SK-N-SH (cell line): ENCODE measurements around the gene COQ3. TPM values are rescaled to one million over a fixed set of nuclear protein-coding genes. Genes with fewer than 3 reads are reported as not detected.

Source experiments
- CTCF ChIA-PET: fragments of 300-600, 350-600 bp; formaldehyde crosslinking; extraction: SDS; loops from one replicate; lab custom pipeline; 2021; lab: Yijun Ruan, JAX
- POLR2A ChIA-PET: fragments of 350-600 bp; sonication (Branson Sonifier 250); formaldehyde crosslinking; extraction: SDS; loops from one replicate; lab custom pipeline; 2020; ENCODE audit warnings: antibody characterized with exemption, inconsistent platforms; lab: Yijun Ruan, JAX
- DNase-seq: peaks from one replicate; pipeline ENCODE4 v3.0.0; 2012
- H2AFZ ChIP-seq: fragments of 200-600 bp; sonication (generic); 2 replicates; pipeline ENCODE4 v1.8.1; 2016; ENCODE audit warnings: antibody characterized with exemption, mild to moderate bottlenecking, low read depth
- H3F3A ChIP-seq: fragments of 200-600 bp; sonication (generic); replicated peaks from 2 replicates; pipeline ENCODE3; 2016; ENCODE audit warnings: antibody characterized with exemption, mild to moderate bottlenecking; ENCODE audit not compliant: insufficient read depth
- H3K27ac ChIP-seq, 2 experiments: fragments of 200-500 bp in 1 of 2; fragments of 200-600 bp in 1 of 2; sonication (Bioruptor generic) in 1 of 2; sonication (generic), shearing (Covaris generic) in 1 of 2; 2 replicates each; pipeline versions ENCODE4 v1.5.1 to v1.6.1; 2014 to 2016; ENCODE audit warnings: low read depth in 2 of 2, inconsistent platforms in 1 of 2, low read length in 1 of 2, mild to moderate bottlenecking in 1 of 2, mixed read lengths in 1 of 2
- H3K27me3 ChIP-seq: fragments of 200-600 bp; sonication (generic), shearing (Covaris generic); 2 replicates; pipeline ENCODE4 v1.6.1; 2016; ENCODE audit warnings: mixed run types; ENCODE audit not compliant: insufficient read depth
- H3K36me3 ChIP-seq, 2 experiments: fragments of 200-500 bp in 1 of 2; fragments of 200-600 bp in 1 of 2; sonication (Bioruptor generic) in 1 of 2; sonication (generic) in 1 of 2; replicated peaks in 1 of 2; 2 replicates each; pipeline versions ENCODE3 to v1.5.1; 2014 to 2016; ENCODE audit warnings: low read length in 1 of 2, mild to moderate bottlenecking in 1 of 2; ENCODE audit not compliant: insufficient read depth in 2 of 2, control insufficient read depth in 1 of 2
- H3K4me1 ChIP-seq, 2 experiments: fragments of 200-500 bp in 1 of 2; fragments of 200-600 bp in 1 of 2; sonication (Bioruptor generic) in 1 of 2; sonication (generic), shearing (Covaris generic) in 1 of 2; 2 replicates each; pipeline versions ENCODE4 v1.5.1 to v1.6.1; 2014 to 2016; ENCODE audit warnings: low read depth in 1 of 2, low read length in 1 of 2, mixed run types in 1 of 2; ENCODE audit not compliant: insufficient read depth in 2 of 2, control insufficient read depth in 1 of 2
- H3K4me2 ChIP-seq: fragments of 200-600 bp; sonication (generic), shearing (Covaris generic); 2 replicates; pipeline ENCODE4 v1.6.1; 2017; ENCODE audit warnings: mixed run types
- H3K4me3 ChIP-seq, 2 experiments: fragments of 200-500 bp in 1 of 2; fragments of 200-600 bp in 1 of 2; sonication (Bioruptor generic) in 1 of 2; sonication (generic), shearing (Covaris generic) in 1 of 2; 2 replicates each; pipeline versions ENCODE4 v1.5.1 to v1.8.1; 2014 to 2016; ENCODE audit warnings: low read depth in 2 of 2, inconsistent platforms in 1 of 2, low read length in 1 of 2, mild to moderate bottlenecking in 1 of 2, mixed read lengths in 1 of 2, moderate library complexity in 1 of 2
- H3K79me2 ChIP-seq: fragments of 200-600 bp; sonication (generic); 2 replicates; pipeline ENCODE4 v1.8.1; 2017; ENCODE audit warnings: mild to moderate bottlenecking; ENCODE audit not compliant: insufficient read depth
- H3K9ac ChIP-seq: fragments of 200-600 bp; sonication (generic); 2 replicates; pipeline ENCODE4 v1.6.1; 2017; ENCODE audit warnings: mixed run types
- H3K9me2 ChIP-seq: fragments of 200-600 bp; sonication (generic); 2 replicates; pipeline ENCODE4 v1.6.1; 2017; ENCODE audit warnings: mixed run types
- H3K9me3 ChIP-seq: fragments of 200-600 bp; sonication (generic); 2 replicates; pipeline ENCODE4 v1.6.1; 2017; ENCODE audit warnings: mixed run types, mild to moderate bottlenecking, moderate library complexity
- H4K20me1 ChIP-seq: fragments of 200-600 bp; sonication (generic); 2 replicates; pipeline ENCODE4 v1.6.1; 2017; ENCODE audit warnings: mild to moderate bottlenecking, mixed run types; ENCODE audit not compliant: insufficient read depth
- CHD2 ChIP-seq: fragments of 150-350 bp; IDR thresholded peaks from 2 replicates; pipeline ENCODE4 v1.6.1; 2018; ENCODE audit warnings: low read length; ENCODE audit not compliant: partially characterized antibody
- ELF1 ChIP-seq: IDR thresholded peaks from 2 replicates; pipeline ENCODE4 v1.4.0; 2012
- EP300 ChIP-seq, 2 experiments: IDR thresholded peaks; 2 replicates each; pipeline versions ENCODE4 v1.4.0 to v1.6.1; 2012; ENCODE audit warnings: borderline replicate concordance in 1 of 2, low read depth in 1 of 2, low read length in 1 of 2
- FOSL2 ChIP-seq: IDR thresholded peaks from 2 replicates; pipeline ENCODE4 v1.4.0; 2012; ENCODE audit warnings: low read depth, mild to moderate bottlenecking, moderate library complexity, borderline replicate concordance
- GABPA ChIP-seq: IDR thresholded peaks from 2 replicates; pipeline ENCODE4 v1.4.0; 2012; ENCODE audit warnings: low read depth, mild to moderate bottlenecking
- GATA2 ChIP-seq: sonication (generic); formaldehyde crosslinking; IDR thresholded peaks from 2 replicates; pipeline ENCODE4 v1.5.0; 2020; ENCODE audit warnings: mild to moderate bottlenecking, missing genetic modification reagents
- JUND ChIP-seq: IDR thresholded peaks from 2 replicates; pipeline ENCODE4 v1.4.0; 2012
- MAX ChIP-seq: IDR thresholded peaks from 2 replicates; pipeline ENCODE4 v1.4.0; 2012; ENCODE audit warnings: low read depth
- MEF2A ChIP-seq: IDR thresholded peaks from 2 replicates; pipeline ENCODE4 v1.4.0; 2012; ENCODE audit warnings: low read depth, borderline replicate concordance
- MXI1 ChIP-seq: IDR thresholded peaks from 2 replicates; pipeline ENCODE4 v1.6.1; 2012; ENCODE audit warnings: mild to moderate bottlenecking, low read depth, low read length, improper control_type of control experiment
- NFIC ChIP-seq: IDR thresholded peaks from 2 replicates; pipeline ENCODE4 v1.4.0; 2012; ENCODE audit warnings: borderline replicate concordance
- NRF1 ChIP-seq: IDR thresholded peaks from 2 replicates; pipeline ENCODE4 v1.6.1; 2012; ENCODE audit warnings: low read depth, mild to moderate bottlenecking, low read length
- RAD21 ChIP-seq: IDR thresholded peaks from 2 replicates; pipeline ENCODE4 v1.6.1; 2012; ENCODE audit warnings: mild to moderate bottlenecking, low read length
- REST ChIP-seq: IDR thresholded peaks from 2 replicates; pipeline ENCODE4 v1.6.1; 2012; ENCODE audit warnings: mild to moderate bottlenecking, low read depth, low read length, moderate library complexity
- RXRA ChIP-seq: IDR thresholded peaks from 2 replicates; pipeline ENCODE4 v1.4.0; 2012; ENCODE audit warnings: low read depth, mild to moderate bottlenecking, borderline replicate concordance
- SIN3A ChIP-seq: IDR thresholded peaks from 2 replicates; pipeline ENCODE4 v1.6.1; 2012; ENCODE audit warnings: low read depth, mild to moderate bottlenecking, low read length, moderate library complexity, borderline replicate concordance
- SMC3 ChIP-seq: IDR thresholded peaks from 2 replicates; pipeline ENCODE4 v1.6.1; 2012; ENCODE audit warnings: low read depth, low read length, improper control_type of control experiment
- TAF1 ChIP-seq: IDR thresholded peaks from 2 replicates; pipeline ENCODE4 v1.6.1; 2012; ENCODE audit warnings: low read depth, mild to moderate bottlenecking, low read length, moderate library complexity, borderline replicate concordance
- TEAD4 ChIP-seq: IDR thresholded peaks from 2 replicates; pipeline ENCODE4 v1.4.0; 2012; ENCODE audit warnings: mild to moderate bottlenecking, borderline replicate concordance; ENCODE audit not compliant: insufficient read depth
- USF1 ChIP-seq: IDR thresholded peaks from 2 replicates; pipeline ENCODE4 v1.4.0; 2012; ENCODE audit warnings: low read depth, borderline replicate concordance
- YY1 ChIP-seq: IDR thresholded peaks from 2 replicates; pipeline ENCODE4 v1.4.0; 2012; ENCODE audit warnings: low read depth, mild to moderate bottlenecking
- WGBS: methylation state at CpG from one replicate; pipeline ENCODE4 v1.1.6; 2017; ENCODE audit warnings: low lambda C conversion rate; 5-methylcytosine and 5-hydroxymethylcytosine counted together
- polyA plus RNA-seq, 3 experiments: library from polyadenylated mRNA; depleted of rRNA; stranded (reverse); fragments of >200 nt; gene quantifications; 2 replicates each; pipeline ENCODE4 v1.2.3, GENCODE V29; 2012
- TF ChIP-seq, protein P1 (sequence below): fragments of 200-600 bp; sonication (generic); IDR thresholded peaks from 2 replicates; pipeline ENCODE4 v1.6.1; 2017; ENCODE audit warnings: antibody characterized with exemption, mild to moderate bottlenecking, moderate library complexity
- TF ChIP-seq, protein P2 (sequence below): fragments of 150-350 bp; IDR thresholded peaks from 2 replicates; pipeline ENCODE4 v1.6.1; 2016; ENCODE audit warnings: mild to moderate bottlenecking, low read depth, low read length

The COQ3 gene, protein sequence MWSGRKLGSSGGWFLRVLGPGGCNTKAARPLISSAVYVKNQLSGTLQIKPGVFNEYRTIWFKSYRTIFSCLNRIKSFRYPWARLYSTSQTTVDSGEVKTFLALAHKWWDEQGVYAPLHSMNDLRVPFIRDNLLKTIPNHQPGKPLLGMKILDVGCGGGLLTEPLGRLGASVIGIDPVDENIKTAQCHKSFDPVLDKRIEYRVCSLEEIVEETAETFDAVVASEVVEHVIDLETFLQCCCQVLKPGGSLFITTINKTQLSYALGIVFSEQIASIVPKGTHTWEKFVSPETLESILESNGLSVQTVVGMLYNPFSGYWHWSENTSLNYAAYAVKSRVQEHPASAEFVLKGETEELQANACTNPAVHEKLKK
- polyA plus RNA-seq (2012; rRNA removed), result 6.4 and 8.0 TPM in 2 replicates
- 8.2 and 10.0 TPM in 2 replicates for polyA plus RNA-seq (2012; cell fraction: cytosol; rRNA removed)
- 6.8 and 8.1 TPM in 2 replicates for polyA plus RNA-seq (2012; cell fraction: nucleus; rRNA removed)

- Histone ChIP-seq H3K4me1 (no peaks in the 10 kb centered on the region; a peak in 2 of 4 replicates), H2AFZ (peak within 1 kb of the TSS; percentile 83), H3K9ac (peak within 1 kb of the TSS; percentile 76), H3K4me2 (peak within 1 kb of the TSS; percentile 68), H3K27ac (peak within 1 kb of the TSS; percentile 76 to 95), H3K79me2 (no peaks in the 10 kb centered on the region; the same call in 1 of the 2 replicates), H3K9me2 (no peaks in the 10 kb centered on the region), H3K4me3 (peak within 1 kb of the TSS; percentile 68 to 74), H4K20me1 (no peaks in the 10 kb centered on the region), H3K9me3 (no peaks in the 10 kb centered on the region), H3F3A (peaks cover 22% of the 10 kb centered on the region), H3K36me3 (peaks cover 17 to 19% of the 10 kb centered on the region in 2 experiments), H3K27me3 (no peaks in the 10 kb centered on the region)
- CTCF ChIA-PET, result interaction anchor here (0.6 to 2.9 kb wide), 12 partner anchors 8 to 168 kb away, joined by 3 to 14 read pairs (median 5); no protein-coding TSS in a partner anchor
- POLR2A ChIA-PET, result interaction anchor here (0.6 to 2.3 kb wide), 15 partner anchors 9 to 175 kb away, joined by 3 to 15 read pairs (median 4); partner anchors contain the start of genes CCNC, FAXC and PNISR
- DNase-seq, result peak; percentile 92
- 11% methylated on average over 36 of the region's 56 CpGs for WGBS
- no peak for TF ChIP-seq RAD21
- no peak for TF ChIP-seq TEAD4
- peak; percentile 60 for TF ChIP-seq MXI1
- peak; percentile 22; the same call in 1 of the 2 replicates for TF ChIP-seq RXRA
- no peak for TF ChIP-seq USF1
- no peak for TF ChIP-seq MEF2A
- no peak for TF ChIP-seq SMC3
- peak; percentile 12; the same call in 1 of the 2 replicates for TF ChIP-seq JUND
- TF ChIP-seq SIN3A, result peak; percentile 50; the same call in 1 of the 2 replicates
- TF ChIP-seq GATA2, result no peak
- no peak for TF ChIP-seq NFIC
- 0 out of 2 replicates have a peak, but pooled peaks have one; percentile 56 for TF ChIP-seq YY1
- no peak for TF ChIP-seq FOSL2
- TF ChIP-seq MAX, result no peak; the same call in 1 of the 2 replicates
- TF ChIP-seq, protein P1, sequence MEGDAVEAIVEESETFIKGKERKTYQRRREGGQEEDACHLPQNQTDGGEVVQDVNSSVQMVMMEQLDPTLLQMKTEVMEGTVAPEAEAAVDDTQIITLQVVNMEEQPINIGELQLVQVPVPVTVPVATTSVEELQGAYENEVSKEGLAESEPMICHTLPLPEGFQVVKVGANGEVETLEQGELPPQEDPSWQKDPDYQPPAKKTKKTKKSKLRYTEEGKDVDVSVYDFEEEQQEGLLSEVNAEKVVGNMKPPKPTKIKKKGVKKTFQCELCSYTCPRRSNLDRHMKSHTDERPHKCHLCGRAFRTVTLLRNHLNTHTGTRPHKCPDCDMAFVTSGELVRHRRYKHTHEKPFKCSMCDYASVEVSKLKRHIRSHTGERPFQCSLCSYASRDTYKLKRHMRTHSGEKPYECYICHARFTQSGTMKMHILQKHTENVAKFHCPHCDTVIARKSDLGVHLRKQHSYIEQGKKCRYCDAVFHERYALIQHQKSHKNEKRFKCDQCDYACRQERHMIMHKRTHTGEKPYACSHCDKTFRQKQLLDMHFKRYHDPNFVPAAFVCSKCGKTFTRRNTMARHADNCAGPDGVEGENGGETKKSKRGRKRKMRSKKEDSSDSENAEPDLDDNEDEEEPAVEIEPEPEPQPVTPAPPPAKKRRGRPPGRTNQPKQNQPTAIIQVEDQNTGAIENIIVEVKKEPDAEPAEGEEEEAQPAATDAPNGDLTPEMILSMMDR, result no peak
- peak; percentile 94 for TF ChIP-seq NRF1
- no peak for TF ChIP-seq ELF1
- peak; percentile 98 for TF ChIP-seq CHD2
- TF ChIP-seq TAF1, result peak; percentile 63; the same call in 1 of the 2 replicates
- no peak for TF ChIP-seq EP300 (IDR thresholded peaks at IDR 0.05; ENCODE audit: borderline replicate concordance in 1 of 2, low read depth in 1 of 2, low read length in 1 of 2)
- TF ChIP-seq REST, result peak; percentile 71; the same call in 1 of the 2 replicates
- TF ChIP-seq, protein P2, sequence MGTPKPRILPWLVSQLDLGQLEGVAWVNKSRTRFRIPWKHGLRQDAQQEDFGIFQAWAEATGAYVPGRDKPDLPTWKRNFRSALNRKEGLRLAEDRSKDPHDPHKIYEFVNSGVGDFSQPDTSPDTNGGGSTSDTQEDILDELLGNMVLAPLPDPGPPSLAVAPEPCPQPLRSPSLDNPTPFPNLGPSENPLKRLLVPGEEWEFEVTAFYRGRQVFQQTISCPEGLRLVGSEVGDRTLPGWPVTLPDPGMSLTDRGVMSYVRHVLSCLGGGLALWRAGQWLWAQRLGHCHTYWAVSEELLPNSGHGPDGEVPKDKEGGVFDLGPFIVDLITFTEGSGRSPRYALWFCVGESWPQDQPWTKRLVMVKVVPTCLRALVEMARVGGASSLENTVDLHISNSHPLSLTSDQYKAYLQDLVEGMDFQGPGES, result no peak
- peak; percentile 75 for TF ChIP-seq GABPA
Measured at GRCh38 chr6:99393698-99394531, at the start of gene COQ3. Gene COQ3, minus strand, starts transcription at chr6:99394195. Its CDS starts 16 bp downstream, at chr6:99394179.
